HUES6 (cell line): Measurements from ENCODE around the gene PLEKHG3.

ENCODE experiments used
- H3K27ac ChIP-seq: 2 replicates; pipeline ENCODE4 v1.7.0; 2013; ENCODE audit warnings: low read depth, mild to moderate bottlenecking, low read length, inconsistent platforms
- H3K27me3 ChIP-seq: 2 replicates; pipeline ENCODE4 v1.6.1; 2013; ENCODE audit warnings: low read length; ENCODE audit not compliant: control insufficient read depth, insufficient read depth
- H3K36me3 ChIP-seq: 2 replicates; pipeline ENCODE4 v1.6.1; 2013; ENCODE audit warnings: low read length; ENCODE audit not compliant: control insufficient read depth, insufficient read depth
- H3K4me1 ChIP-seq: 2 replicates; pipeline ENCODE4 v1.6.1; 2013; ENCODE audit warnings: low read length; ENCODE audit not compliant: control insufficient read depth, insufficient read depth
- H3K4me3 ChIP-seq: 2 replicates; pipeline ENCODE4 v1.5.1; 2013; ENCODE audit warnings: low read depth, low read length
- H3K9ac ChIP-seq: one replicate; pipeline ENCODE4 v1.6.1; 2013; ENCODE audit warnings: mild to moderate bottlenecking, low read length
- H3K9me3 ChIP-seq: 2 replicates; pipeline ENCODE4 v1.6.1; 2013; ENCODE audit warnings: low read depth, low read length; ENCODE audit not compliant: control insufficient read depth, insufficient read depth

Gene PLEKHG3

DNA sequence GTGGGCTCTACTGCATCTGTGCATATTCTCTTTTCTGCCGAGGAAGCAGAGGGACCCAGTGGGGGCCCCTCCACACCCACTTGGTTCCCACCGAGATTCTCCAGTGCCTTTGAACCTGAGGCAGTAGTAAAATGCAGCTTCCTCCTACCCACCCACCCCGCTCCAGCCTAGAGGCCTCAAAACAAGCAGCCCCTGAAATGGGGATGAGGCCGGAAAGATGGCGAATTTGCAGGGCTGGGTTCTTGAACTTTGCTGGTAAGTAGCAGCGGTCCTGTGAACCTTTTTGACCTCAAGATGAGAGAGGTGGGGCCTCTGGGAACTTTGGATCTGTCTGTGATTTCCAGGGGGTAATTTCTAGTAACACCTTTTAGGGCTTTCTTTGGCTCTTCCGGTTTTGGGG, 15.4 kb downstream of the PLEKHG3 start:
- Histone ChIP-seq H3K27ac (no peak overlapping the region), H3K4me1 (peaks cover 90% of the 10 kb centered on the region), H3K36me3 (no peaks in the 10 kb centered on the region), H3K27me3 (peaks cover 4% of the 10 kb centered on the region; the same call in 1 of the 2 replicates), H3K4me3 (no peak overlapping the region), H3K9ac (no peak overlapping the region), H3K9me3 (no peaks in the 10 kb centered on the region)

DNA sequence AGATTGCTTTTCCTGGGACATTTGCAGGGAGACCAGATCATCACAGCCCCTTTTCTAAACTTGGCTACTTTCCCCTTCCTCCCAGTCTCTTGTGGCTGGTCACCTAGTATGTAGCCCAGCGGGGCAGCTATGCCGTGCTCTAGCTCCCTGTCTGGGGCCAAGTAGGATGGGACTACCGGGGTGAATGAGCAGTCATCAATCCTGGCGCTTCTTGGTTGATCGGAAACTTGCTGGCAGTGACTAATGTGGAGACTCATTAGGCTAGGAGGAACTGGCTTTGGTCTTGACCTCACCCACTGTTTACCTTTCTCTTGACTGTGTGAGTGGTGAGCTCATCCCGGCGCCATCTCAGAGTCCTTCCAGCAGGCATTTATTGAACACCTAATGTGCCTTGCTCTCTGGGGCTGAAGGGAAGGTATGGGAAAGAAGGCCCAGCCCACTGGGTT, 15.9 kb downstream of the PLEKHG3 start:
- H3K9ac ChIP-seq, result no peak overlapping the region
- no peak overlapping the region for H3K27ac ChIP-seq
- H3K4me3 ChIP-seq, result no peak overlapping the region
- H3K27me3 ChIP-seq, result no peaks in the 10 kb centered on the region
- H3K9me3 ChIP-seq, result no peaks in the 10 kb centered on the region
- H3K4me1 ChIP-seq, result peaks cover 90% of the 10 kb centered on the region
- no peaks in the 10 kb centered on the region for H3K36me3 ChIP-seq

DNA sequence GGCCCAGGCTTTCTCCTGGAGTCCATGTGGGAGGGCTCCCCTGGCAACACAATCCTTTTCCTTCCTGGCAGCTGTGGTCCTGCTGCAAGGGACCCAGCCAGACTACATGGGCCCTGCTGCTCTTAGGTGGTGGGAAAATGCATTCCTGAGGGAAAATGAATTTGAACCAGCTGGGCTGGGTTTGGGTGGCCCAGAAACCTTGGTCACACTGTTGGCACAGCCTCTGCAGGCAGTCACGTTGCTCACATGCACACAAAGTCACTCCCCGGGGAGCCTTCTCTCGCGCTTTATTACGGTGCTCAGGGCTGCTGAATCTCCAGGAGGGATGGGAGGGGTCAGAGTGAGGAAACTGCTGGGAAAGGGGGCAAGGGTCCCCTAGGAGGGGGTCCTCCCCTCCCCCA, 17.2 kb downstream of the PLEKHG3 start:
- no peak overlapping the region for H3K27ac ChIP-seq
- no peak overlapping the region for H3K4me3 ChIP-seq
- no peaks in the 10 kb centered on the region for H3K36me3 ChIP-seq
- no peaks in the 10 kb centered on the region for H3K9me3 ChIP-seq
- H3K4me1 ChIP-seq, result peaks cover 90% of the 10 kb centered on the region
- no peak overlapping the region for H3K9ac ChIP-seq
- H3K27me3 ChIP-seq, result no peaks in the 10 kb centered on the region

DNA sequence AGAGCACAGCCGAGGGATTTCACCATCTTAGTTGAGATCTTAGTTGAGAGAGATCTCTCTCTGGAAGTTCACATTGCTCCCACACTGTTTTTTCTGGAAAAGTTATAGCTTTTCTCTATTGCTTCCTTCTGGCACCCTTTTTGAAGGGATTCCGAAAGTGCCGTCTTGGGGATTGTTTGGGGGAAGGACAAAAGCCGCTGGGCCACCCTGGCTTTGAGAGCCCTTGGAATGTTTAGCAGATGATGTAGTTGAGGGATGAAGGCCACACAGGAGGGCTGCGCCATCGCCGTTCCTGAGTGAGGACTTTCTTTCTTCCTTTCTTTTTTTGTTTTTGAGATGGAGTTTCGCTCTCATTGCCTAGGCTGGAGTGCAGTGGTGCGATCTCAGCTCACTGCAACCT, 17.7 kb downstream of the PLEKHG3 start:
- Histone ChIP-seq H3K9ac (no peak overlapping the region), H3K27me3 (no peaks in the 10 kb centered on the region), H3K27ac (no peak overlapping the region), H3K4me1 (peaks cover 90% of the 10 kb centered on the region), H3K9me3 (no peaks in the 10 kb centered on the region), H3K36me3 (no peaks in the 10 kb centered on the region), H3K4me3 (no peak overlapping the region)

DNA sequence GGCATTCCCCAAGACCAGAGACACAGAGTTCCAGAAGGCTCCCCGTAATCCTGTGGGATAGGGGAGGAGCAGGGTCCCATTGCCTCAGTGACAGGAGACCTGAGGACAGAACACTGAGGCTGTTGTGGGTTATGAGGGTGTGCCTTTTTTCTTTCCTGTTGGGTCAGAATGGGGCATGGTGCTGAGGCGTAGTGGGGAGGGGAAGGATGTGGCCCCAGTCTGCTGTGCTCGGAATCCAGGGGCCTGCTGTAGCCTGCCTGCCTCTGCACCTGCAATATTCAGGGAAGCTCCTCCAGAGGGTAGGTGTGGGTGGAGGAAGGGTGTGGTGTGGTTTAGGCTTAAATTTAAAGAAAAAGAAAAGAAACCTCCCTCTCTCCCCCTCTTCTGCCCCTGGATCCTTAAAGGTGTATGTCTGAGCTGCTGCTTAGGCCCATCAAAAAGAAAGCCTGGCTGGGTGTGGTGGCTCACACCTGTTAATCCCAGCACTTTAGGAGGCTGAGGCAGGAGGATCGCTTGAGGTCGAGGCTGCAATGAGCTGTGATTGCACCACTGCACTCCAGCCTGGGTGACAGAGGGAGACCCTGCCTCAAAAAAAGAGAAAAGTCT, 18.7 kb downstream of the PLEKHG3 start:
- H3K9me3 ChIP-seq, result no peaks in the 10 kb centered on the region
- H3K27ac ChIP-seq, result no peak overlapping the region
- peaks cover 4% of the 10 kb centered on the region for H3K36me3 ChIP-seq
- H3K9ac ChIP-seq, result no peak overlapping the region
- H3K27me3 ChIP-seq, result no peaks in the 10 kb centered on the region
- peaks cover 80% of the 10 kb centered on the region for H3K4me1 ChIP-seq
- no peak overlapping the region for H3K4me3 ChIP-seq

DNA sequence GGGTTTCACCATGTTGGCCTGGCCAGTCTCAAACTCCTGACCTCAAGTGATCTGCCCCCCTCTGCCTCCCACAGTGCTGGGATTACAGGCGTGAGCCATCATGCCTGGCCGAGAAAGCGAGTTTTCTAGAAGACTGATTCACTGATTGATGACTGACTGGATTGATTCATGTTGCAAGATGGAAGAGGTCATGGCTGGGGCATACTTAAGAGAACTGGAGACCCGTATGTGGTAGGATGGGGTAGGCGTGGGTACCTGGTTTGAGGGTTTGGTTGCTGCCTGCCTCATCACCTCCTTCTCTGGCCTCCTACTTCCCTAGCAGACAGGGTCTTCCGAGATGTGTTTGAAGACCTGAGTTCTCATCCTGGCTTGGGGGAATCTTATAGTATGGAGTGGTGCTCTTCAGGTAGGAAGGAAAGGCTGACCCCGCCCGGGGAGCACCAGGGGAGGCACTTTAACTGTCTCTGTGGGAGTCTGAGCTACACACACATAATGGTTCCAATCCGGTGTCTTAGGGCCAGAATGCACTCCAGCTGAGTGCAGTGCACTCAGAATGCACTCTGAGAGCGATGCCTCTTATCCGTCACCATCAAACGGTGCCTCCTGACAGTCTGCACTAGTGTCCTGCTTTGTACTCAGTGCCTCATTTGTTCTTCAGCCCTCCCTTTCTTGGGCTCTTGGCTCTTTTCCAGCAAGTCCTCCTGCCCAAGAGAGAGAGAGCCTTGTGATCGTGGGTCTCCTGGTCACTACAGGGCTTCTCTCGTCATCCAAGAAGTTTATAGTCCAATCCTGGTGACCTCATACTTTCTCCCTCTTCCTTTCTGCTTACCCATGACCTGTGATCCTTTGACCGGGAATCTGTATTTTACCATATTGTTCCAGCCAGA, 19.7 kb downstream of the PLEKHG3 start:
- H3K4me1 ChIP-seq, result peaks cover 70% of the 10 kb centered on the region

DNA sequence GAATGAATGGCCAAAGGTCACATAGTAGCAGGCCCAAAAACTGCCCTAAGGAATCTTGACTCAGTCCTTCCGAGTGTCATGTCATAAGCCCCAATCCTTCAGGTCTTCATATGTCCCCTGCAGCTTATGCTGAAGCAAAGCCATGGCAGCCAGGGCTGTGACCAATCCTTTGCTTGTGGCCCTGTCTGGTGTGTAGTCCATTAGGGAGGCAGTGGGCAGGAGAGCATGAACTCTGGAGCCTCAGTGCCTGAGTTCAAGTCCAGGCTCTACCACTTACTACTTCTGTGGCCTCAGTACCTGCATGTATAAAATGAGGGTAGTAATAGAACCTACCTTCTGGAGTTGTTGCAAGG, 20.3 kb downstream of the PLEKHG3 start:
- Histone ChIP-seq H3K27me3 (no peaks in the 10 kb centered on the region), H3K36me3 (peaks cover 20% of the 10 kb centered on the region), H3K9ac (no peak overlapping the region), H3K9me3 (no peaks in the 10 kb centered on the region), H3K4me3 (no peak overlapping the region), H3K27ac (no peak overlapping the region; the same call in 1 of the 2 replicates), H3K4me1 (peaks cover 65% of the 10 kb centered on the region)

More for the DNA sequence above, 19.7 kb downstream of the PLEKHG3 start:
- Histone ChIP-seq H3K36me3 (peaks cover 14% of the 10 kb centered on the region), H3K9me3 (no peaks in the 10 kb centered on the region), H3K9ac (no peak overlapping the region), H3K27me3 (no peaks in the 10 kb centered on the region), H3K27ac (no peak overlapping the region), H3K4me3 (no peak overlapping the region)

DNA sequence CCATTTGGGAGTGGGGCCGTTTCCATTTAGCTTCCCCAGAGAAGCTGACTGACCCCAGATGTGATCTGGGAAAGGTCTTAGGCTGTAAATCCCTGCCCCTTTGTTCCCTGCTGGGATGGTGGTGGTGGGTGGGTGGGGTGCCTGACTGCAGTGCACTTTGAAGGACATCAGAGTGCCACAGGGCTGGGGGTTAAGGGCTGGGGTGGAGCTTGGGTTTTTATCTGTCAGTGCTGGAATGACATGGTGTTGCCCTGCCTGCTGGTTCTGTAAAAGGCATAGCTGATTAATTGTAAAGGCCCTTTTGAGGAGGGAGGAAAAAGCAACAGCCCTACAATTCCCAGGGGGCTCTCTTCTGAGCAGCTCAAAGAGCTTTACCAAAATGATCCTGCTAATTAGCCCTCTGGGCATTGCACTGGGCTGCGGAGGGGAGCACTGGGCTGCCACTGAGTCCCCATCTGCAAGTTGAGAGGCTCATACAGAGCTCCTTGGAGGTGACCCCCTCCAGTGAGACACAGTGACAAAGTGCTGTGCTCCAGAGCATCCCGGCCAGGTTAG, 21.1 kb downstream of the PLEKHG3 start:
- H3K4me1 ChIP-seq, result peaks cover 57% of the 10 kb centered on the region
- no peaks in the 10 kb centered on the region for H3K27me3 ChIP-seq
- no peaks in the 10 kb centered on the region for H3K9me3 ChIP-seq
- H3K36me3 ChIP-seq, result peaks cover 28% of the 10 kb centered on the region
- H3K4me3 ChIP-seq, result no peak overlapping the region
- H3K9ac ChIP-seq, result no peak overlapping the region
- H3K27ac ChIP-seq, result no peak overlapping the region

DNA sequence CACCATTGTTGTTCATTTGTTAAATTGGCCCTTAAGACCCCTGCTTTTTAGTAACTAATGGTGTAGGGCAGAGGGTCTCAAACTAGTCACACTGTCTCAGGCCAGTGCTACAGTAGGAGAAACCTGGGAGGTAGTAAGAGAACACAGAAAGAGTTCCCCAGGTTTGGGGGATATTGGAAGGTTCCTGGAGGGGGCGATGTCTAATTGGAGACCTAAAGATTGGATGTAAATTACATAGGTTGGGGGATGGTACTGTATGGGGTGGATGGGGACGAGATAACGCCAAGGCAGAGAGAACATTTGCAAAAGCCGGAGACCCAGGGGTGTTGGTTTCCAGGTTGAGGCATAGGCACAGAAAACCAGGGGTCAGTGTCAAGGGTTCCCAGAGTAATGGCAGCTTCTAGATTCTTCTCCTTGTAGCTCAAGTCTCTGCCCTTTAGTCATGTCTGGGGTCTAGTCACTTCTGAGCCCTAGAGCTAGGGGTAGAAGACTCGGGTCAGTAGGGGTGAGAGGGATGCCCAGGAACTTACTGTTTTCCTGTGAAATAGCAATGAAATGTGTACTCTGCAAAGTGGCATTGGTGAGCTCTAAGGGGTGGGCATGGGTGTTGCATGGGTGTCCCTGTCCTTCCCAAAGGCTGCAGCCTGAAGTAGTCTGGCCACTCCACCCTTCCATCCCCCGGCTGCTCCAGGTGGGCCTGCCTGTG, 21.8 kb downstream of the PLEKHG3 start:
- Histone ChIP-seq H3K27me3 (no peaks in the 10 kb centered on the region), H3K9me3 (no peaks in the 10 kb centered on the region), H3K4me1 (peaks cover 50% of the 10 kb centered on the region), H3K27ac (no peak overlapping the region), H3K4me3 (no peak overlapping the region), H3K36me3 (peaks cover 35% of the 10 kb centered on the region), H3K9ac (no peak overlapping the region)

DNA sequence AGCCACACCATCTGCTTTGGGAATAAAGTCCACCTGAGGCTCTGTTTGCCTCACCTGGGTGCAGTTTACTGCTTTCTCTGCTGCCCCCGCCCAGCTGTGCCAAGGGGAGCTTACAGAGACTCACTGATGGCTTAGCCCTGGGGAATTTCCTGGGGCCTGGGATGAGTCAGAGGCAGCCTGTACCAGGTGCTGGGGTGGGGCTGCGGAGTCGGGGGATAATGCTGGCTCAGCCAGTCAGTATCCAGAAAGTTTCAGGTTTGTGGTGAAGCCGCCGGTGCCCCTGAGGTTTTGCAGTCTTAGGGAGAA, 22.3 kb downstream of the PLEKHG3 start:
- H3K36me3 ChIP-seq, result peaks cover 40% of the 10 kb centered on the region
- no peak overlapping the region for H3K4me3 ChIP-seq
- no peak overlapping the region for H3K9ac ChIP-seq
- no peaks in the 10 kb centered on the region for H3K27me3 ChIP-seq
- no peaks in the 10 kb centered on the region for H3K9me3 ChIP-seq
- H3K27ac ChIP-seq, result no peak overlapping the region
- H3K4me1 ChIP-seq, result peaks cover 45% of the 10 kb centered on the region
